Liver (tissue), 9 donors: ENCODE results near the gene MAP3K15. TPM values are rescaled to one million over a fixed set of nuclear protein-coding genes. Genes with fewer than 3 reads are reported as not detected.

Source experiments
- DNase-seq: peaks from one replicate; pipeline ENCODE4 v3.0.0-alpha.2; 2017; ENCODE audit warnings: low spot score
- H3K27ac ChIP-seq, 2 donors: one replicate each; pipeline ENCODE4 v1.7.0; 2013; ENCODE audit warnings: inconsistent platforms in 2 of 2, low read length in 2 of 2, control low read depth in 1 of 2, low read depth in 1 of 2, mild to moderate bottlenecking in 1 of 2
- H3K27me3 ChIP-seq, 4 donors: one replicate each; pipeline versions ENCODE4 v1.6.1 to v1.7.0; 2013; ENCODE audit warnings: low read length in 3 of 4, inconsistent platforms in 1 of 4, mild to moderate bottlenecking in 1 of 4, moderate library complexity in 1 of 4; ENCODE audit not compliant: control insufficient read depth in 4 of 4, insufficient read depth in 4 of 4
- H3K36me3 ChIP-seq, 4 donors: one replicate each; pipeline versions ENCODE4 v1.6.1 to v1.7.0; 2013; ENCODE audit warnings: low read length in 3 of 4, mild to moderate bottlenecking in 3 of 4, low read depth in 1 of 4, moderate library complexity in 1 of 4; ENCODE audit not compliant: control insufficient read depth in 4 of 4, insufficient read depth in 3 of 4
- H3K4me1 ChIP-seq, 4 donors: one replicate each; pipeline versions ENCODE4 v1.6.1 to v1.7.0; 2013; ENCODE audit warnings: low read length in 3 of 4, mild to moderate bottlenecking in 3 of 4, moderate library complexity in 1 of 4; ENCODE audit not compliant: control insufficient read depth in 4 of 4, insufficient read depth in 4 of 4
- H3K4me3 ChIP-seq, 3 donors: one replicate each; pipeline versions ENCODE4 v1.6.1 to v1.7.0; 2013; ENCODE audit warnings: low read length in 3 of 3, control low read depth in 1 of 3, low read depth in 1 of 3, mild to moderate bottlenecking in 1 of 3
- H3K9ac ChIP-seq, 2 donors: one replicate each; pipeline ENCODE4 v1.7.0; 2013; ENCODE audit warnings: low read length in 2 of 2, mild to moderate bottlenecking in 2 of 2, moderate library complexity in 2 of 2, control low read depth in 1 of 2, low read depth in 1 of 2
- H3K9me3 ChIP-seq, 4 donors: one replicate each; pipeline versions ENCODE4 v1.6.1 to v1.7.0; 2013; ENCODE audit warnings: low read length in 3 of 4; ENCODE audit not compliant: control insufficient read depth in 4 of 4
- EGR1 ChIP-seq, 2 donors: IDR thresholded peaks; 2 replicates each; pipeline ENCODE4 v1.6.1; 2016 to 2018; ENCODE audit warnings: antibody characterized with exemption in 2 of 2, low read depth in 2 of 2
- FOXA1 ChIP-seq: IDR thresholded peaks from 2 replicates; pipeline ENCODE4 v1.6.1; 2016; ENCODE audit warnings: antibody characterized with exemption
- FOXA2 ChIP-seq: IDR thresholded peaks from 2 replicates; pipeline ENCODE4 v1.6.1; 2016; ENCODE audit warnings: antibody characterized with exemption
- GABPA ChIP-seq, 2 donors: IDR thresholded peaks in 1 of 2; conservative IDR thresholded peaks in 1 of 2; 2 replicates each; pipeline ENCODE4 v1.6.1; 2016; ENCODE audit warnings: antibody characterized with exemption in 2 of 2, mild to moderate bottlenecking in 1 of 2, moderate library complexity in 1 of 2
- HNF4A ChIP-seq, 2 donors: conservative IDR thresholded peaks; 2 replicates each; pipeline ENCODE4 v1.6.1; 2016; ENCODE audit warnings: antibody characterized with exemption in 2 of 2, mild to moderate bottlenecking in 2 of 2
- HNF4G ChIP-seq: IDR thresholded peaks from 2 replicates; pipeline ENCODE4 v1.6.1; 2016; ENCODE audit warnings: antibody characterized with exemption
- JUND ChIP-seq, 2 donors: IDR thresholded peaks; 2 replicates each; pipeline ENCODE4 v1.6.1; 2016; ENCODE audit warnings: antibody characterized with exemption in 2 of 2
- MAX ChIP-seq: IDR thresholded peaks from 2 replicates; pipeline ENCODE4 v1.6.1; 2016; ENCODE audit warnings: antibody characterized with exemption
- NR2F2 ChIP-seq: IDR thresholded peaks from 2 replicates; pipeline ENCODE4 v1.6.1; 2016; ENCODE audit warnings: antibody characterized with exemption
- RAD21 ChIP-seq, 2 donors: IDR thresholded peaks; 2 replicates each; pipeline ENCODE4 v1.6.1; 2016; ENCODE audit warnings: antibody characterized with exemption in 2 of 2, mild to moderate bottlenecking in 2 of 2
- RXRA ChIP-seq, 2 donors: IDR thresholded peaks; 2 replicates each; pipeline ENCODE4 v1.6.1; 2017 to 2018; ENCODE audit warnings: antibody characterized with exemption in 2 of 2, mild to moderate bottlenecking in 1 of 2
- SP1 ChIP-seq: IDR thresholded peaks from 2 replicates; pipeline ENCODE4 v1.6.1; 2018; ENCODE audit warnings: antibody characterized with exemption, mild to moderate bottlenecking
- TAF1 ChIP-seq: conservative IDR thresholded peaks from 2 replicates; pipeline ENCODE4 v1.6.1; 2016; ENCODE audit warnings: antibody characterized with exemption, mild to moderate bottlenecking
- YY1 ChIP-seq: IDR thresholded peaks from 2 replicates; pipeline ENCODE4 v1.6.1; 2016; ENCODE audit warnings: antibody characterized with exemption, mild to moderate bottlenecking
- WGBS: extraction: QIAGEN DNeasy Blood & Tissue Kit; methylation state at CpG from one replicate; pipeline ENCODE4 v1.1.7; 2013; 5-methylcytosine and 5-hydroxymethylcytosine counted together
- polyA plus RNA-seq, 2 donors: library from polyadenylated mRNA; stranded (reverse) in 1 of 2; unstranded in 1 of 2; fragments of 200-250 nt in 1 of 2; fragments of >200 nt in 1 of 2; fragmentation: Nextera tagmentation in 1 of 2; extraction: Ambion mirVana in 1 of 2; gene quantifications; one replicate each; pipeline versions ENCODE4 v1.2.1 to v1.2.3, GENCODE V29; 2013 to 2015
- total RNA-seq, 2 donors: library from RNA; depleted of rRNA; stranded (reverse); fragments of >200 nt; gene quantifications; one replicate each; pipeline ENCODE4 v1.2.3, GENCODE V29; 2014
- TF ChIP-seq, protein P1 (sequence below): IDR thresholded peaks from 2 replicates; pipeline ENCODE4 v1.6.1; 2016; ENCODE audit warnings: antibody characterized with exemption
- TF ChIP-seq, protein P2 (sequence below): IDR thresholded peaks from 2 replicates; pipeline ENCODE4 v1.6.1; 2016; ENCODE audit warnings: antibody characterized with exemption
- donor health status: healthy.
- donor health status: healthy.
- donor health status: healthy.
- donor health status: healthy.
- donor health status: healthy.

MAP3K15 gene
- total and polyA plus RNA-seq, 4 donors: 0.09 to 0.28 TPM; not detected in 2

- no peaks in the 10 kb centered on the region for H3K9me3 ChIP-seq
- peaks cover 0 to 2% (median 0%) of the 10 kb centered on the region in 4 donors for H3K36me3 ChIP-seq
- no peak for DNase-seq
- peaks cover 0 to 2% (median 0%) of the 10 kb centered on the region in 4 donors for H3K27me3 ChIP-seq
- H3K4me1 ChIP-seq: no peaks in the 10 kb centered on the region
- TF ChIP-seq RXRA (IDR thresholded peaks at IDR 0.05) (no peak), HNF4A (conservative IDR thresholded peaks at IDR 0.05) (no peak), TAF1 (no peak), SP1 (no peak)
- 93% methylated on average over 12 of the region's 12 CpGs for WGBS
- H3K27ac ChIP-seq: no peak overlapping the region
- no peak overlapping the region for H3K9ac ChIP-seq
- no peak overlapping the region for H3K4me3 ChIP-seq
Observed at GRCh38 chrX:19543951-19544381, 28.7 kb upstream of the MAP3K15 start.

- WGBS: 91% methylated on average over 9 of the region's 9 CpGs
- Histone ChIP-seq H3K4me3 (no peak overlapping the region), H3K9ac (no peak overlapping the region), H3K27ac (no peak overlapping the region), H3K9me3 (no peaks in the 10 kb centered on the region), H3K36me3 (peaks cover 0 to 2% (median 0%) of the 10 kb centered on the region in 4 donors), H3K4me1 (no peaks in the 10 kb centered on the region), H3K27me3 (peaks cover 0 to 2% (median 0%) of the 10 kb centered on the region in 4 donors)
- no peak for DNase-seq
- TF ChIP-seq SP1 (no peak), NR2F2 (no peak), HNF4A (conservative IDR thresholded peaks at IDR 0.05) (no peak), TAF1 (no peak), GABPA (IDR thresholded peaks at IDR 0.05 in 1 of 2, conservative IDR thresholded peaks at IDR 0.05 in 1 of 2) (no peak), HNF4G (no peak), MAX (no peak), RXRA (IDR thresholded peaks at IDR 0.05) (no peak), EGR1 (IDR thresholded peaks at IDR 0.05; ENCODE audit: low read depth in 2 of 2) (no peak), YY1 (no peak), FOXA1 (no peak), FOXA2 (no peak), RAD21 (IDR thresholded peaks at IDR 0.05) (no peak), JUND (IDR thresholded peaks at IDR 0.05) (no peak)
- TF ChIP-seq, protein P1, sequence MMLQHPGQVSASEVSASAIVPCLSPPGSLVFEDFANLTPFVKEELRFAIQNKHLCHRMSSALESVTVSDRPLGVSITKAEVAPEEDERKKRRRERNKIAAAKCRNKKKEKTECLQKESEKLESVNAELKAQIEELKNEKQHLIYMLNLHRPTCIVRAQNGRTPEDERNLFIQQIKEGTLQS: no peak
- TF ChIP-seq, protein P2, sequence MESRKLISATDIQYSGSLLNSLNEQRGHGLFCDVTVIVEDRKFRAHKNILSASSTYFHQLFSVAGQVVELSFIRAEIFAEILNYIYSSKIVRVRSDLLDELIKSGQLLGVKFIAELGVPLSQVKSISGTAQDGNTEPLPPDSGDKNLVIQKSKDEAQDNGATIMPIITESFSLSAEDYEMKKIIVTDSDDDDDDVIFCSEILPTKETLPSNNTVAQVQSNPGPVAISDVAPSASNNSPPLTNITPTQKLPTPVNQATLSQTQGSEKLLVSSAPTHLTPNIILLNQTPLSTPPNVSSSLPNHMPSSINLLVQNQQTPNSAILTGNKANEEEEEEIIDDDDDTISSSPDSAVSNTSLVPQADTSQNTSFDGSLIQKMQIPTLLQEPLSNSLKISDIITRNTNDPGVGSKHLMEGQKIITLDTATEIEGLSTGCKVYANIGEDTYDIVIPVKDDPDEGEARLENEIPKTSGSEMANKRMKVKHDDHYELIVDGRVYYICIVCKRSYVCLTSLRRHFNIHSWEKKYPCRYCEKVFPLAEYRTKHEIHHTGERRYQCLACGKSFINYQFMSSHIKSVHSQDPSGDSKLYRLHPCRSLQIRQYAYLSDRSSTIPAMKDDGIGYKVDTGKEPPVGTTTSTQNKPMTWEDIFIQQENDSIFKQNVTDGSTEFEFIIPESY: no peak
Observed at GRCh38 chrX:19543020-19543715, 27.9 kb upstream of the MAP3K15 start.

GRCh38 chrX:19541931-19542330 lies 26.6 kb upstream of the MAP3K15 start:
- Histone ChIP-seq H3K4me1 (no peaks in the 10 kb centered on the region), H3K27me3 (peaks cover 0 to 2% (median 0%) of the 10 kb centered on the region in 4 donors), H3K9me3 (no peaks in the 10 kb centered on the region), H3K9ac (no peak overlapping the region), H3K36me3 (peaks cover 0 to 2% (median 0%) of the 10 kb centered on the region in 4 donors), H3K27ac (no peak overlapping the region), H3K4me3 (no peak overlapping the region)
- no peak for DNase-seq
- 97% methylated on average over 19 of the region's 19 CpGs for WGBS
- no peak for TF ChIP-seq HNF4A (conservative IDR thresholded peaks at IDR 0.05)
- TF ChIP-seq NR2F2: no peak
- TF ChIP-seq TAF1: no peak
- TF ChIP-seq, protein P1: no peak
- no peak for TF ChIP-seq EGR1 (IDR thresholded peaks at IDR 0.05; ENCODE audit: low read depth in 2 of 2)
